HCT116 (cell line): ENCODE data around the gene FBXL4. TPM values are rescaled to one million over a fixed set of nuclear protein-coding genes. Genes with fewer than 3 reads are reported as not detected.

Experiments used
- ATAC-seq: fragments of 200-7000 bp; cut with Tn5 transposase; 2 replicates; pipeline ENCODE4 v1.9.1; 2020; ENCODE audit warnings: mild to moderate bottlenecking, moderate library complexity
- BruUV-seq: library from RNA; stranded (reverse); fragments of 400-500 nt; replicated peaks from 2 replicates; lab custom pipeline; 2021; lab: Mats Ljungman, UMichigan
- CTCF ChIA-PET: fragments of 300-600 bp; sonication (Branson Sonifier 250); formaldehyde crosslinking; loops from one replicate; lab custom pipeline; 2021; ENCODE audit warnings: antibody characterized with exemption; lab: Charles Lee
- POLR2A ChIA-PET: fragments of 300-600, 350-600 bp; sonication (Branson Sonifier 250); formaldehyde crosslinking; loops from one replicate; lab custom pipeline; 2021; ENCODE audit warnings: antibody characterized with exemption; lab: Charles Lee
- RAD21 ChIA-PET, 2 experiments: fragments of 300-600 bp; sonication (Branson Sonifier 250); formaldehyde crosslinking; loops; one replicate each; lab custom pipeline; 2023; ENCODE audit warnings: low total read pairs in 2 of 2; ENCODE audit not compliant: uncharacterized antibody in 2 of 2, unreplicated experiment in 2 of 2, low non-redundant PET in 1 of 2; lab: Charles Lee
- DNase-seq: peaks from one replicate; pipeline ENCODE4 v3.0.0-alpha.2; 2010; ENCODE audit warnings: low read depth, low spot score
- H2AFZ ChIP-seq: fragments of 200-600 bp; shearing (Covaris generic), sonication (generic); 2 replicates; pipeline ENCODE4 v1.6.1; 2017; ENCODE audit warnings: low read depth, mixed run types, mixed read lengths, antibody characterized with exemption, low read length; ENCODE audit not compliant: poor library complexity, severe bottlenecking
- H3K27ac ChIP-seq: 2 replicates; pipeline ENCODE4 v1.5.1; 2012; ENCODE audit warnings: low read depth, low read length
- H3K27me3 ChIP-seq: fragments of 200-600 bp; sonication (generic); 2 replicates; pipeline ENCODE4 v1.6.1; 2016; ENCODE audit warnings: mixed run types, low read length, mixed read lengths; ENCODE audit not compliant: insufficient read depth
- H3K36me3 ChIP-seq, 2 experiments: fragments of 200-500 bp in 1 of 2; fragments of 200-600 bp in 1 of 2; sonication (Bioruptor generic) in 1 of 2; sonication (generic) in 1 of 2; 2 replicates each; pipeline versions ENCODE4 v1.5.1 to v1.6.1; 2014 to 2016; ENCODE audit warnings: low read length in 2 of 2, inconsistent platforms in 1 of 2, mixed read lengths in 1 of 2, mixed run types in 1 of 2; ENCODE audit not compliant: insufficient read depth in 2 of 2, control insufficient read depth in 1 of 2
- H3K4me1 ChIP-seq, 2 experiments: fragments of 200-600 bp in 1 of 2; sonication (generic) in 1 of 2; 2 replicates each; pipeline versions ENCODE4 v1.5.1 to v1.6.1; 2012 to 2017; ENCODE audit warnings: low read length in 2 of 2, inconsistent platforms in 1 of 2, mild to moderate bottlenecking in 1 of 2, mixed read lengths in 1 of 2, mixed run types in 1 of 2, moderate library complexity in 1 of 2; ENCODE audit not compliant: insufficient read depth in 2 of 2, control insufficient read depth in 1 of 2
- H3K4me2 ChIP-seq: fragments of 200-600 bp; sonication (generic); 2 replicates; pipeline ENCODE4 v1.6.1; 2017; ENCODE audit warnings: mixed run types, low read length, mixed read lengths
- H3K4me3 ChIP-seq, 2 experiments: fragments of 200-600 bp in 1 of 2; sonication (generic) in 1 of 2; replicated peaks in 1 of 2; 2 replicates each; pipeline ENCODE4 v1.5.1; 2011 to 2016; ENCODE audit warnings: low read length in 2 of 2, control low read depth in 1 of 2, low read depth in 1 of 2, mild to moderate bottlenecking in 1 of 2, mixed read lengths in 1 of 2, mixed run types in 1 of 2
- H3K79me2 ChIP-seq: fragments of 200-600 bp; sonication (generic); 2 replicates; pipeline ENCODE4 v1.6.1; 2017; ENCODE audit warnings: mild to moderate bottlenecking, mixed run types, low read length, moderate library complexity, mixed read lengths; ENCODE audit not compliant: insufficient read depth
- H3K9ac ChIP-seq: fragments of 200-600 bp; sonication (generic); 2 replicates; pipeline ENCODE4 v1.6.1; 2016; ENCODE audit warnings: low read length, mixed read lengths
- H3K9me2 ChIP-seq: fragments of 200-600 bp; sonication (generic), shearing (Covaris generic); 2 replicates; pipeline ENCODE4 v1.6.1; 2017; ENCODE audit warnings: mixed run types, mild to moderate bottlenecking, moderate library complexity; ENCODE audit not compliant: insufficient read depth
- H3K9me3 ChIP-seq, 2 experiments: fragments of 200-500 bp in 1 of 2; fragments of 200-600 bp in 1 of 2; sonication (Bioruptor generic) in 1 of 2; sonication (generic) in 1 of 2; 2 replicates each; pipeline ENCODE4 v1.6.1; 2014 to 2017; ENCODE audit warnings: low read length in 2 of 2, mixed read lengths in 2 of 2, inconsistent platforms in 1 of 2, low read depth in 1 of 2, mild to moderate bottlenecking in 1 of 2, mixed run types in 1 of 2, moderate library complexity in 1 of 2; ENCODE audit not compliant: control insufficient read depth in 1 of 2, insufficient read depth in 1 of 2
- H4K20me1 ChIP-seq: fragments of 200-600 bp; sonication (generic), shearing (Covaris generic); 2 replicates; pipeline ENCODE4 v1.6.1; 2017; ENCODE audit warnings: mixed run types, mild to moderate bottlenecking, moderate library complexity; ENCODE audit not compliant: insufficient read depth
- CEBPB ChIP-seq: IDR thresholded peaks from 2 replicates; pipeline ENCODE4 v1.6.1; 2012; ENCODE audit warnings: low read depth
- EGR1 ChIP-seq: IDR thresholded peaks from 2 replicates; pipeline ENCODE4 v1.6.1; 2012; ENCODE audit warnings: low read depth
- EZH2 ChIP-seq: fragments of 200-600 bp; sonication (generic); IDR thresholded peaks from 2 replicates; pipeline ENCODE4 v1.6.1; 2017; ENCODE audit warnings: antibody characterized with exemption, mixed run types
- JUND ChIP-seq: IDR thresholded peaks from 2 replicates; pipeline ENCODE4 v1.6.1; 2012
- POLR2A ChIP-seq: IDR thresholded peaks from 2 replicates; pipeline ENCODE4 v1.7.0; 2011; ENCODE audit warnings: borderline replicate concordance; ENCODE audit not compliant: insufficient read depth, insufficient read length; ENCODE audit errors: extremely low read depth
- RAD21 ChIP-seq: IDR thresholded peaks from 2 replicates; pipeline ENCODE4 v1.6.1; 2012; ENCODE audit warnings: low read depth, mild to moderate bottlenecking
- SIN3A ChIP-seq: IDR thresholded peaks from 2 replicates; pipeline ENCODE4 v1.6.1; 2012; ENCODE audit warnings: low read depth
- SP1 ChIP-seq: IDR thresholded peaks from 2 replicates; pipeline ENCODE4 v1.6.1; 2012; ENCODE audit warnings: low read depth
- ZFX ChIP-seq: fragments of 450-650 bp; IDR thresholded peaks from 2 replicates; pipeline ENCODE4 v1.6.1; 2017
- intact Hi-C: fragments of 100-400 bp; cut with micrococcal nuclease; formaldehyde crosslinking; loops from 2 replicates; pipeline ENCODE4 v1.10.0; 2022
- total RNA-seq: library from RNA; stranded (reverse); gene quantifications from one replicate; pipeline ENCODE4 v1.2.1, GENCODE V29; 2021; ENCODE audit not compliant: unreplicated experiment

Gene FBXL4
- total RNA-seq, 1 experiment from 2014 or later, result 15.7 TPM

DNA sequence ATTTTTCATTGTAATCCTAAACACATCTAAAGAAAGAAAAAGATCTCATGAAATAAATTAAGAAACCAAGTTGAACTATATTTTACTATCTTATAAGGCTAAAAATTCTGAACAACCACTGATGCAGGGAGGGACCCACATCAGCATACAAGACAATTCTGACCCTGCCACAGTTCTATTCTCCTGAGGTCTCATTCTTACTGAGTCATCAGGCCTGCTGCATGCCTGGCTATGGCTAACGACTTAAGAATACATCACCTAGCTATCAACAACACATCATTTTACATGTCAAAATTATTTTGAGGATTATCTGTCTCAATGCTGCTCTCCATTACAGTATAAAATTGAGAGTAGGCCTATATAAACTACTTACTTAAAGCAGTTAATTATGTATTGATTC is 52.9 kb downstream of the FBXL4 start:
- no peak for ATAC-seq
- Histone ChIP-seq H3K9me3 (no peaks in the 10 kb centered on the region), H3K27ac (no peak overlapping the region), H3K4me1 (no peaks in the 10 kb centered on the region), H3K4me3 (no peak overlapping the region), H3K27me3 (no peaks in the 10 kb centered on the region), H2AFZ (no peak overlapping the region), H4K20me1 (peaks cover 5% of the 10 kb centered on the region; the same call in 1 of the 2 replicates), H3K9ac (no peak overlapping the region), H3K9me2 (no peaks in the 10 kb centered on the region), H3K79me2 (no peaks in the 10 kb centered on the region)
- ChIA-PET POLR2A (no interaction called here), CTCF (no interaction called here), RAD21 (no interaction called here)
- no TSS peak for BruUV-seq
- no peak for DNase-seq
- intact Hi-C loops, result no loop called here
- TF ChIP-seq SP1, result no peak
- TF ChIP-seq, all 23 proteins: peak for 0
- Histone ChIP-seq H3K36me3 (no peaks in the 10 kb centered on the region), H3K4me2 (no peak overlapping the region)

DNA sequence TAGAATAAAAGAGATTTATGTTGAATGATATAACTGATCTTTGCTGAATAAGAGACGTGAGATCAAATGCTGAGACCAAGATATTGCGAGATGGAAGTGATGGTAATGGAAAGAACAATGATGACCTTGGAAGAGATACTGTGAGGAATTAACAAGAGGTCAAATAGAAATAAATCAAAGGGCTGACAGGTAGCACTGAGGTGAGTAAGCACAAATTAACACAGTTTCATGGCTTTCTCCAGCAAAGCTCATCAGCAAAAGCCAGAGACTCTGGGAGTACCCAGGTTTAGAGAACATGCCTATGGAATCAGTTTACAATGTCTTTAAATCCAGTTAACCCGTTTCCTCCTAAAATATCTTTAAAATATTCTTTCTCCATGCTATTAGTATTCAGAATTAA is 60.1 kb downstream of the FBXL4 start:
- POLR2A ChIA-PET, result no interaction called here
- CTCF ChIA-PET, result no interaction called here
- TF ChIP-seq EZH2, result no peak
- no peak for TF ChIP-seq ZFX
- no peak for TF ChIP-seq POLR2A
- TF ChIP-seq SP1, result no peak
- TF ChIP-seq JUND, result no peak
- TF ChIP-seq SIN3A, result no peak
- TF ChIP-seq CEBPB, result no peak
- no peak for TF ChIP-seq EGR1
- TF ChIP-seq RAD21, result no peak
- Histone ChIP-seq H3K9me2 (no peaks in the 10 kb centered on the region), H2AFZ (no peak overlapping the region), H3K79me2 (no peaks in the 10 kb centered on the region), H3K4me2 (no peak overlapping the region), H3K27me3 (no peaks in the 10 kb centered on the region), H3K9ac (no peak overlapping the region), H3K9me3 (no peaks in the 10 kb centered on the region), H3K27ac (no peak overlapping the region), H3K36me3 (no peaks in the 10 kb centered on the region; a peak in 1 of 4 replicates), H3K4me1 (no peaks in the 10 kb centered on the region), H3K4me3 (no peak overlapping the region), H4K20me1 (no peaks in the 10 kb centered on the region)
- ATAC-seq (no peak), DNase-seq (no peak)
- BruUV-seq, result no TSS peak
- intact Hi-C loops, result no loop called here
- RAD21 ChIA-PET, result no interaction called here
